Measurements from ENCODE around the gene P2RX7. TPM values are rescaled to one million over a fixed set of nuclear protein-coding genes. Genes with fewer than 3 reads are reported as not detected.

P2RX7 gene
- total RNA-seq, 1 donor, result 4.0 TPM

DNA sequence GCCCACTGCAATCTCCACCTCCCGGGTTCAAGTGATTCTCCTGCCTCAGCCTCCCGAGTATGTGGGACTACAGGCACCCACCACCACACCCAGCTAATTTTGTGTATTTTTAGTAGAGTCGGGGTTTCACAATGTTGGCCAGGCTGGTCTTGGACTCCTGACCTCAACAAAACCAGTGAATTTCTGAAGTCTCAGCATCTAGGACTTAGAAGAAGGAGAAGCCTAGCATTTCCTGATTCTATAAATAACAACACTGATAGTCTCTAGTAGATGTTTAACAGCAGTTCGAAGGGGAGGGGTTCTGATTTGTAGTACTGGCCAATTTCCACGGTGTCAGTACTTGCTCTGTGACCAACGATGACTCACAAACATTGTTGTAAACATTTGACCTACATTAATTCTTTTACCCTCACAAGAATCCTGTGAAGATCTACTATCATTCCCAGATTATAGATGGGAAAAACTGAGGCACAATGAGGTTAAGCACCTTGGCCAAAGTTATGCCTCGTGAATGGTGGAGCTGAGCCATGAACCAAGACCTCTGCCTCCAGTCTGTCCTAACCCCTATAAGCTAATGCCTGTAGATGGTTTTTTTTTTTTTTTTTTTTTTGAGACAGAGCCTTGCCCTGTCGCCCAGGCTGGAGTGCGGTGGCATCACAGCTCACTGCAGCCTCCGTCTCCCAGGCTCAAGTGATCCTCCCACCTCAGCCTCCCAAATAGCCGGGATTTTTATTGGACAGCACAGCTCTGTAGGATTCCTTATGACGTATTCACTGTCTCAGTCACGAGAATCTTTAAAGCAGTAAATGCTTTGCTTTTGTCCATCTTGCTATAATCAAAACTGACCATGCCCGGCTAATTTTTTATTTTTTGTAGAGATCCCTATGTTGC is 82.4 kb downstream of the P2RX7 start:
- Histone ChIP-seq H3K36me3 (ENCODE audit: insufficient read depth, low read length) (no peaks in the 10 kb centered on the region), H3K4me1 (ENCODE audit: insufficient read depth, low read length) (peaks cover 18% of the 10 kb centered on the region), H3K27me3 (ENCODE audit: insufficient read depth, low read length) (no peaks in the 10 kb centered on the region), H3K79me2 (ENCODE audit: insufficient read depth, low read length) (peaks cover 4% of the 10 kb centered on the region), H2AFZ (ENCODE audit: low read length) (no peak overlapping the region), H3K4me2 (ENCODE audit: insufficient read depth, low read length) (peak overlapping the region; percentile 70), H4K20me1 (ENCODE audit: insufficient read depth, low read length) (no peaks in the 10 kb centered on the region), H3K4me3 (ENCODE audit: insufficient read depth, low read length) (no peak overlapping the region), H3K9me3 (ENCODE audit: low read depth, low read length) (no peaks in the 10 kb centered on the region), H3K27ac (ENCODE audit: low read depth, low read length) (peak overlapping the region; percentile 90)
- DNase-seq (ENCODE audit: insufficient read length, low spot score, missing footprints), result peak; percentile 90
- TF ChIP-seq CTCF (IDR thresholded peaks at IDR 0.05; ENCODE audit: extremely low read depth, low read depth, low read length), result no peak

DNA sequence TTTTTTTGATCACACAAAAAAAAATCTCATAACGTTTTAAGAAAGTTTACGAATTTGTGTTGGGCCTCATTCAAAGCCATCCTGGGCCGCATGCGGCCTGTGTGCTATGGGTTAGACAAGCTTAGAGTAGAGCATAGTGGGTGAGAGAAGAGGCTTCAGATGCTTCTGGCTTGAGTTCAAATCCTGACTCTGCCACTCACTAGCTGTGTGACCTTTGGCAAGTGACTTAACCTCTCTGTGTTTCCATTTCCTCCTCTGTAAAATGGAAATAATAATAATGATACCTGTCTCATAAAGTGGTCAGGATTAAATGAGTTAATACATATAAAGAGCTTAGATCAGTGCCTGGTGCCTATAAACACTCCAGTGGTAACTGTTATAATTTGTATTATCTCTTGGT is 83.4 kb downstream of the P2RX7 start:
- Histone ChIP-seq H3K79me2 (ENCODE audit: insufficient read depth, low read length) (no peaks in the 10 kb centered on the region), H3K4me1 (ENCODE audit: insufficient read depth, low read length) (peaks cover 13% of the 10 kb centered on the region), H3K4me3 (ENCODE audit: insufficient read depth, low read length) (no peak overlapping the region), H4K20me1 (ENCODE audit: insufficient read depth, low read length) (no peaks in the 10 kb centered on the region), H3K36me3 (ENCODE audit: insufficient read depth, low read length) (no peaks in the 10 kb centered on the region), H3K27ac (ENCODE audit: low read depth, low read length) (no peak overlapping the region), H3K4me2 (ENCODE audit: insufficient read depth, low read length) (no peak overlapping the region), H3K9me3 (ENCODE audit: low read depth, low read length) (no peaks in the 10 kb centered on the region), H3K27me3 (ENCODE audit: insufficient read depth, low read length) (no peaks in the 10 kb centered on the region), H2AFZ (ENCODE audit: low read length) (no peak overlapping the region)
- no peak for TF ChIP-seq CTCF (IDR thresholded peaks at IDR 0.05; ENCODE audit: extremely low read depth, low read depth, low read length)
- DNase-seq (ENCODE audit: insufficient read length, low spot score, missing footprints), result no peak

- peaks cover 13% of the 10 kb centered on the region for H3K4me1 ChIP-seq (ENCODE audit: insufficient read depth, low read length)
- no peaks in the 10 kb centered on the region for H3K9me3 ChIP-seq (ENCODE audit: low read depth, low read length)
- DNase-seq (ENCODE audit: insufficient read length, low spot score, missing footprints), result no peak
- H3K36me3 ChIP-seq (ENCODE audit: insufficient read depth, low read length), result no peaks in the 10 kb centered on the region
- no peaks in the 10 kb centered on the region for H3K79me2 ChIP-seq (ENCODE audit: insufficient read depth, low read length)
- H3K27ac ChIP-seq (ENCODE audit: low read depth, low read length), result no peak overlapping the region
- H4K20me1 ChIP-seq (ENCODE audit: insufficient read depth, low read length), result no peaks in the 10 kb centered on the region
- no peaks in the 10 kb centered on the region for H3K27me3 ChIP-seq (ENCODE audit: insufficient read depth, low read length)
- TF ChIP-seq CTCF (IDR thresholded peaks at IDR 0.05; ENCODE audit: extremely low read depth, low read depth, low read length), result no peak
- H3K4me3 ChIP-seq (ENCODE audit: insufficient read depth, low read length), result no peak overlapping the region
- no peak overlapping the region for H3K4me2 ChIP-seq (ENCODE audit: insufficient read depth, low read length)
- no peak overlapping the region for H2AFZ ChIP-seq (ENCODE audit: low read length)
These were observed 84.4 kb downstream of the P2RX7 start for GRCh38 chr12:121217063-121217462.

GRCh38 chr12:121217761-121218160 is 85.1 kb downstream of the P2RX7 start:
- H3K4me1 ChIP-seq (ENCODE audit: insufficient read depth, low read length), result peaks cover 13% of the 10 kb centered on the region
- no peaks in the 10 kb centered on the region for H3K27me3 ChIP-seq (ENCODE audit: insufficient read depth, low read length)
- H3K4me2 ChIP-seq (ENCODE audit: insufficient read depth, low read length), result no peak overlapping the region
- no peak overlapping the region for H3K4me3 ChIP-seq (ENCODE audit: insufficient read depth, low read length)
- H2AFZ ChIP-seq (ENCODE audit: low read length), result no peak overlapping the region
- no peaks in the 10 kb centered on the region for H3K9me3 ChIP-seq (ENCODE audit: low read depth, low read length)
- H3K36me3 ChIP-seq (ENCODE audit: insufficient read depth, low read length), result no peaks in the 10 kb centered on the region
- DNase-seq (ENCODE audit: insufficient read length, low spot score, missing footprints), result no peak
- H4K20me1 ChIP-seq (ENCODE audit: insufficient read depth, low read length), result no peaks in the 10 kb centered on the region
- H3K27ac ChIP-seq (ENCODE audit: low read depth, low read length), result no peak overlapping the region
- no peak for TF ChIP-seq CTCF (IDR thresholded peaks at IDR 0.05; ENCODE audit: extremely low read depth, low read depth, low read length)
- H3K79me2 ChIP-seq (ENCODE audit: insufficient read depth, low read length), result no peaks in the 10 kb centered on the region
